ENCODE data around the gene FAM98C.

GRCh38 chr19:38367041-38367440 is 35.9 kb upstream of the FAM98C start:
- no peak for TF ChIP-seq CTCF (IDR thresholded peaks at IDR 0.05)
- no peak for TF ChIP-seq POLR2A (IDR thresholded peaks at IDR 0.05)

Data from Peyer's patch (tissue), 4 donors.